Measurements from ENCODE around the gene CLEC17A. TPM values are rescaled to one million over a fixed set of nuclear protein-coding genes. Genes with fewer than 3 reads are reported as not detected.

The CLEC17A gene
- total and polyA plus RNA-seq, 2 of the 13 experiments (the other 11 are each of a cell fraction or from before 2014, with no cell fraction given): not detected

- TF ChIP-seq FOXP1 (IDR thresholded peaks at IDR 0.05) (0 out of 2 replicates have a peak, but pooled peaks have one; percentile 24), FOXP1 (CRISPR knock-in tag; IDR thresholded peaks at IDR 0.05) (peak; percentile 71), ZNF136 (CRISPR knock-in tag; IDR thresholded peaks at IDR 0.05; ENCODE audit: low read depth) (0 out of 2 replicates have a peak, but pooled peaks have one; percentile 43), MATR3 (CRISPR knock-in tag; IDR thresholded peaks at IDR 0.05) (no peak), IRF2 (CRISPR knock-in tag; IDR thresholded peaks at IDR 0.05) (0 out of 2 replicates have a peak, but pooled peaks have one; percentile 59), ZSCAN21 (CRISPR knock-in tag; IDR thresholded peaks at IDR 0.05; ENCODE audit: borderline replicate concordance) (0 out of 2 replicates have a peak, but pooled peaks have one; percentile 52), MAX (IDR thresholded peaks at IDR 0.05) (peak; percentile 40; the same call in 1 of the 2 replicates), FOXA1 (IDR thresholded peaks at IDR 0.05) (no peak), FOXA1 (CRISPR knock-in tag; IDR thresholded peaks at IDR 0.05) (peak; percentile 86), MXI1 (IDR thresholded peaks at IDR 0.05; ENCODE audit: borderline replicate concordance, low read depth, low read length) (peak; percentile 25; the same call in 1 of the 3 replicates), RARA (CRISPR knock-in tag; IDR thresholded peaks at IDR 0.05) (peak; percentile 23; the same call in 1 of the 2 replicates), CENPX (CRISPR knock-in tag; IDR thresholded peaks at IDR 0.05) (no peak), JDP2 (CRISPR knock-in tag; IDR thresholded peaks at IDR 0.05; ENCODE audit: borderline replicate concordance) (no peak), ZFP36L1 (CRISPR knock-in tag; IDR thresholded peaks at IDR 0.05) (0 out of 2 replicates have a peak, but pooled peaks have one; percentile 24), FOXK1 (CRISPR knock-in tag; IDR thresholded peaks at IDR 0.05; ENCODE audit: borderline replicate concordance, low read depth) (peak; percentile 77), PITX1 (CRISPR knock-in tag; IDR thresholded peaks at IDR 0.05) (0 out of 2 replicates have a peak, but pooled peaks have one; percentile 30), ZNF598 (CRISPR knock-in tag; IDR thresholded peaks at IDR 0.05; ENCODE audit: borderline replicate concordance) (no peak), JUNB (CRISPR knock-in tag; IDR thresholded peaks at IDR 0.05; ENCODE audit: borderline replicate concordance) (no peak), ZSCAN25 (CRISPR knock-in tag; IDR thresholded peaks at IDR 0.05) (peak; percentile 84), GABPB1 (CRISPR knock-in tag; IDR thresholded peaks at IDR 0.05) (0 out of 2 replicates have a peak, but pooled peaks have one; percentile 18), HNRNPL (IDR thresholded peaks at IDR 0.05; ENCODE audit: low read depth, low read length) (0 out of 2 replicates have a peak, but pooled peaks have one; percentile 28), ZNF274 (CRISPR knock-in tag; IDR thresholded peaks at IDR 0.05) (0 out of 2 replicates have a peak, but pooled peaks have one; percentile 41), RFX5 (IDR thresholded peaks at IDR 0.05; ENCODE audit: low read depth, low read length) (no peak), HNF4A (CRISPR knock-in tag; IDR thresholded peaks at IDR 0.05) (peak; percentile 50), SAP130 (CRISPR knock-in tag; IDR thresholded peaks at IDR 0.05; ENCODE audit: low read depth) (peak; percentile 65), MAFK (conservative IDR thresholded peaks at IDR 0.05 in 1 of 2, IDR thresholded peaks at IDR 0.05 in 1 of 2; ENCODE audit: low read length in 2 of 2) (peak; percentile 77 to 87)
- TF ChIP-seq, protein P1, sequence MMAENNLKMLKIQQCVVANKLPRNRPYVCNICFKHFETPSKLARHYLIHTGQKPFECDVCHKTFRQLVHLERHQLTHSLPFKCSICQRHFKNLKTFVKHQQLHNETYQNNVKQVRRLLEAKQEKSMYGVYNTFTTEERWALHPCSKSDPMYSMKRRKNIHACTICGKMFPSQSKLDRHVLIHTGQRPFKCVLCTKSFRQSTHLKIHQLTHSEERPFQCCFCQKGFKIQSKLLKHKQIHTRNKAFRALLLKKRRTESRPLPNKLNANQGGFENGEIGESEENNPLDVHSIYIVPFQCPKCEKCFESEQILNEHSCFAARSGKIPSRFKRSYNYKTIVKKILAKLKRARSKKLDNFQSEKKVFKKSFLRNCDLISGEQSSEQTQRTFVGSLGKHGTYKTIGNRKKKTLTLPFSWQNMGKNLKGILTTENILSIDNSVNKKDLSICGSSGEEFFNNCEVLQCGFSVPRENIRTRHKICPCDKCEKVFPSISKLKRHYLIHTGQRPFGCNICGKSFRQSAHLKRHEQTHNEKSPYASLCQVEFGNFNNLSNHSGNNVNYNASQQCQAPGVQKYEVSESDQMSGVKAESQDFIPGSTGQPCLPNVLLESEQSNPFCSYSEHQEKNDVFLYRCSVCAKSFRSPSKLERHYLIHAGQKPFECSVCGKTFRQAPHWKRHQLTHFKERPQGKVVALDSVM (CRISPR knock-in tag; IDR thresholded peaks at IDR 0.05): peak; percentile 67
- TF ChIP-seq, protein P2, sequence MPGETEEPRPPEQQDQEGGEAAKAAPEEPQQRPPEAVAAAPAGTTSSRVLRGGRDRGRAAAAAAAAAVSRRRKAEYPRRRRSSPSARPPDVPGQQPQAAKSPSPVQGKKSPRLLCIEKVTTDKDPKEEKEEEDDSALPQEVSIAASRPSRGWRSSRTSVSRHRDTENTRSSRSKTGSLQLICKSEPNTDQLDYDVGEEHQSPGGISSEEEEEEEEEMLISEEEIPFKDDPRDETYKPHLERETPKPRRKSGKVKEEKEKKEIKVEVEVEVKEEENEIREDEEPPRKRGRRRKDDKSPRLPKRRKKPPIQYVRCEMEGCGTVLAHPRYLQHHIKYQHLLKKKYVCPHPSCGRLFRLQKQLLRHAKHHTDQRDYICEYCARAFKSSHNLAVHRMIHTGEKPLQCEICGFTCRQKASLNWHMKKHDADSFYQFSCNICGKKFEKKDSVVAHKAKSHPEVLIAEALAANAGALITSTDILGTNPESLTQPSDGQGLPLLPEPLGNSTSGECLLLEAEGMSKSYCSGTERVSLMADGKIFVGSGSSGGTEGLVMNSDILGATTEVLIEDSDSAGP (CRISPR knock-in tag; IDR thresholded peaks at IDR 0.05; ENCODE audit: borderline replicate concordance): peak; percentile 46; the same call in 1 of the 2 replicates
Observed at GRCh38 chr19:14554382-14554812, 28.5 kb upstream of the CLEC17A start (continued).
